GM23248 (cell line): ENCODE measurements around the gene LDLRAD4. TPM values are rescaled to one million over a fixed set of nuclear protein-coding genes. Genes with fewer than 3 reads are reported as not detected.

Experiments used
- DNase-seq: peaks from one replicate; pipeline ENCODE4 v3.0.0-alpha.2; 2015
- H2AFZ ChIP-seq: fragments of 200-600 bp; sonication (generic); 2 replicates; pipeline ENCODE4 v1.6.1; 2016; ENCODE audit warnings: antibody characterized with exemption
- H3F3A ChIP-seq: fragments of 200-600 bp; sonication (generic); 2 replicates; pipeline ENCODE4 v1.6.1; 2016; ENCODE audit warnings: mild to moderate bottlenecking, antibody characterized with exemption, mixed run types; ENCODE audit not compliant: insufficient read depth
- H3K27ac ChIP-seq: fragments of 200-600 bp; sonication (generic); 2 replicates; pipeline ENCODE4 v1.5.1; 2016; ENCODE audit warnings: mild to moderate bottlenecking
- H3K27me3 ChIP-seq: fragments of 200-600 bp; sonication (generic); replicated peaks from 2 replicates; pipeline ENCODE4 v1.6.1; 2016; ENCODE audit warnings: mild to moderate bottlenecking; ENCODE audit not compliant: insufficient read depth
- H3K36me3 ChIP-seq: fragments of 200-600 bp; sonication (generic); 2 replicates; pipeline ENCODE4 v1.6.1; 2016; ENCODE audit warnings: low read depth, mild to moderate bottlenecking
- H3K4me1 ChIP-seq: fragments of 200-600 bp; sonication (generic); 2 replicates; pipeline ENCODE4 v1.6.1; 2016; ENCODE audit warnings: mild to moderate bottlenecking; ENCODE audit not compliant: insufficient read depth
- H3K4me2 ChIP-seq: fragments of 200-600 bp; sonication (generic); one replicate; pipeline ENCODE4 v1.6.1; 2016; ENCODE audit warnings: mild to moderate bottlenecking; ENCODE audit not compliant: unreplicated experiment
- H3K4me3 ChIP-seq: fragments of 200-600 bp; sonication (generic); 2 replicates; pipeline ENCODE4 v1.5.1; 2016; ENCODE audit warnings: mild to moderate bottlenecking
- H3K79me2 ChIP-seq: fragments of 200-600 bp; sonication (generic); 2 replicates; pipeline ENCODE4 v1.6.1; 2016; ENCODE audit warnings: mild to moderate bottlenecking; ENCODE audit not compliant: insufficient read depth
- H3K9ac ChIP-seq: fragments of 200-600 bp; sonication (generic); 2 replicates; pipeline ENCODE4 v1.6.1; 2016; ENCODE audit warnings: mild to moderate bottlenecking
- H3K9me2 ChIP-seq: fragments of 200-600 bp; sonication (generic); 2 replicates; pipeline ENCODE4 v1.6.1; 2016; ENCODE audit warnings: mixed run types, mild to moderate bottlenecking, moderate library complexity; ENCODE audit not compliant: insufficient read depth
- H3K9me3 ChIP-seq: fragments of 200-600 bp; sonication (generic); one replicate; pipeline ENCODE4 v1.6.1; 2017; ENCODE audit warnings: low read depth
- H4K20me1 ChIP-seq: fragments of 200-600 bp; sonication (generic); 2 replicates; pipeline ENCODE4 v1.6.0; 2016; ENCODE audit not compliant: insufficient read depth
- EZH2 ChIP-seq: fragments of 200-600 bp; sonication (generic); IDR thresholded peaks from 2 replicates; pipeline ENCODE4 v1.6.1; 2018; ENCODE audit warnings: antibody characterized with exemption, mild to moderate bottlenecking; ENCODE audit not compliant: insufficient read depth, poor library complexity, severe bottlenecking
- EZH2phosphoT487 ChIP-seq: fragments of 200-600 bp; sonication (generic); IDR thresholded peaks from 2 replicates; pipeline ENCODE4 v1.6.1; 2018; ENCODE audit warnings: antibody characterized with exemption, moderate library complexity, mild to moderate bottlenecking, low read depth; ENCODE audit not compliant: insufficient read depth
- whole genome bisulfite sequencing, 2 experiments: methylation state at CpG; one replicate each; pipeline ENCODE4 v1.1.6; 2015 to 2017; ENCODE audit warnings: low lambda C conversion rate in 2 of 2, low coverage in 1 of 2; ENCODE audit errors: missing lambda C conversion rate in 2 of 2; 5-methylcytosine and 5-hydroxymethylcytosine counted together
- in situ Hi-C: fragments of 300-500 bp; cut with MboI; formaldehyde crosslinking; loops from 2 replicates; pipeline ENCODE4 v1.15.0; 2020
- polyA plus RNA-seq: library from polyadenylated mRNA; unstranded; fragments of >200 nt; fragmentation: Nextera tagmentation; extraction: Ambion mirVana; gene quantifications from 2 replicates; pipeline ENCODE4 v1.2.1, GENCODE V29; 2016
- total RNA-seq: library from RNA; depleted of rRNA; stranded (reverse); fragments of >200 nt; shearing (Covaris generic); gene quantifications from 2 replicates; pipeline ENCODE4 v1.2.3, GENCODE V29; 2014

LDLRAD4 gene
- total and polyA plus RNA-seq, 2 experiments from 2014 or later = not detected

GRCh38 chr18:13471198-13471845 is 252.8 kb downstream of the LDLRAD4 start:
- H3K4me1 ChIP-seq = no peaks in the 10 kb centered on the region

GRCh38 chr18:13471971-13472628 is 253.5 kb downstream of the LDLRAD4 start:
- Histone ChIP-seq H4K20me1 (no peaks in the 10 kb centered on the region), H3K79me2 (no peaks in the 10 kb centered on the region), H3K27ac (no peak overlapping the region), H3F3A (no peaks in the 10 kb centered on the region), H3K9ac (no peak overlapping the region), H3K4me3 (no peak overlapping the region), H3K27me3 (no peaks in the 10 kb centered on the region), H3K9me3 (no peaks in the 10 kb centered on the region), H3K36me3 (no peaks in the 10 kb centered on the region), H2AFZ (no peak overlapping the region), H3K4me2 (no peak overlapping the region), H3K4me1 (no peaks in the 10 kb centered on the region), H3K9me2 (no peaks in the 10 kb centered on the region)
- TF ChIP-seq EZH2phosphoT487 (no peak), EZH2 (no peak)
- in situ Hi-C loops = no loop called here
- WGBS, 2 experiments = 56 to 57% methylated on average over 17 of the region's 17 CpGs
- DNase-seq = no peak

More at GRCh38 chr18:13471198-13471845, 252.8 kb downstream of the LDLRAD4 start:
- in situ Hi-C loops = no loop called here
- DNase-seq = no peak
- TF ChIP-seq EZH2 (no peak), EZH2phosphoT487 (no peak)
- H4K20me1 ChIP-seq = no peaks in the 10 kb centered on the region
- no peaks in the 10 kb centered on the region for H3F3A ChIP-seq
- no peak overlapping the region for H2AFZ ChIP-seq
- H3K27me3 ChIP-seq = no peaks in the 10 kb centered on the region
- no peak overlapping the region for H3K4me3 ChIP-seq
- no peaks in the 10 kb centered on the region for H3K9me3 ChIP-seq
- no peak overlapping the region for H3K4me2 ChIP-seq
- H3K27ac ChIP-seq = no peak overlapping the region
- no peaks in the 10 kb centered on the region for H3K79me2 ChIP-seq
- WGBS, 2 experiments = 73 to 74% methylated on average over 17 of the region's 17 CpGs
- H3K9me2 ChIP-seq = no peaks in the 10 kb centered on the region
- no peaks in the 10 kb centered on the region for H3K36me3 ChIP-seq
- no peak overlapping the region for H3K9ac ChIP-seq

- 70 to 85% methylated on average over 6 of the region's 6 CpGs for WGBS, 2 experiments
- H3K79me2 ChIP-seq = no peaks in the 10 kb centered on the region
- H3K36me3 ChIP-seq = no peaks in the 10 kb centered on the region
- H3K9me3 ChIP-seq = no peaks in the 10 kb centered on the region
- in situ Hi-C loops = no loop called here
- no peaks in the 10 kb centered on the region for H3K27me3 ChIP-seq
- no peak overlapping the region for H3K4me2 ChIP-seq
- H3K9me2 ChIP-seq = no peaks in the 10 kb centered on the region
- no peaks in the 10 kb centered on the region for H4K20me1 ChIP-seq
- no peaks in the 10 kb centered on the region for H3K4me1 ChIP-seq
- H3K9ac ChIP-seq = no peak overlapping the region
- DNase-seq = no peak
- H2AFZ ChIP-seq = no peak overlapping the region
- TF ChIP-seq EZH2phosphoT487 (no peak), EZH2 (no peak)
- H3F3A ChIP-seq = no peaks in the 10 kb centered on the region
- no peak overlapping the region for H3K4me3 ChIP-seq
- no peak overlapping the region for H3K27ac ChIP-seq
Measured at GRCh38 chr18:13473751-13474150, 255.2 kb downstream of the LDLRAD4 start.

DNA sequence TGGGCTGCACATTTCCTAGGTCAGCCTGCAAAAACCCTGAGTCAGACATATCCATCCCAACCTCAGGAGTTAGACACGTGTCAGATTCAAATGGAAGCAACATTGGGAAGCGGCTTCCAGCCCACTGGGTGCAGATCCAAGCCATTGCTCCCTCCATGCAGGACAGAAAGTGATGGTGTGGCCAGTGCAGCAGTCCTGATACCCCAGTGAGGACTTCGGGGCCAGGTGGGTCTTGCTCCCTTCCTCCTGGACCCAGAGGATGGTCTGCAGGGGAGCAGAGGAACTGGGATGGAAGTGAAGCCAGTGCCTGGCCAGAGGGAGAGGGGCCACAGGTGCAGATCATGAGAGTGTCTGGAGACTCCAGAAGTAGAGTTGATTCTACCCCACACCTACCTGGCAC is 255.8 kb downstream of the LDLRAD4 start:
- Histone ChIP-seq H3K4me1 (no peaks in the 10 kb centered on the region), H3F3A (no peaks in the 10 kb centered on the region), H3K27ac (no peak overlapping the region), H3K4me3 (no peak overlapping the region), H3K79me2 (no peaks in the 10 kb centered on the region), H3K9ac (no peak overlapping the region), H3K36me3 (no peaks in the 10 kb centered on the region), H2AFZ (no peak overlapping the region), H3K27me3 (no peaks in the 10 kb centered on the region; the same call in 1 of the 2 replicates), H3K9me2 (no peaks in the 10 kb centered on the region), H4K20me1 (no peaks in the 10 kb centered on the region), H3K4me2 (no peak overlapping the region), H3K9me3 (no peaks in the 10 kb centered on the region)
- DNase-seq = no peak
- WGBS, 2 experiments = 47 to 70% methylated on average over 3 of the region's 3 CpGs
- in situ Hi-C loops = no loop called here
- TF ChIP-seq EZH2 (no peak), EZH2phosphoT487 (no peak)
